IgD-negative memory B cell (primary cell): ENCODE data around the gene TBC1D2. TPM values are rescaled to one million over a fixed set of nuclear protein-coding genes. Genes with fewer than 3 reads are reported as not detected.

Experiments used
- H3K27ac Mint-ChIP-seq, 3 donors: one replicate each; pipeline ENCODE4 v1.8.0; 2020 to 2022; ENCODE audit warnings: mild to moderate bottlenecking in 3 of 3, mixed read lengths in 3 of 3, moderate library complexity in 1 of 3
- H3K27me3 Mint-ChIP-seq: one replicate; pipeline ENCODE4 v1.8.0; 2021; ENCODE audit warnings: mixed read lengths
- H3K36me3 Mint-ChIP-seq: one replicate; pipeline ENCODE4 v1.8.0; 2020; ENCODE audit warnings: mild to moderate bottlenecking, mixed read lengths
- H3K4me1 Mint-ChIP-seq, 3 donors: one replicate each; pipeline ENCODE4 v1.8.0; 2020 to 2022; ENCODE audit warnings: mixed read lengths in 3 of 3, mild to moderate bottlenecking in 1 of 3
- H3K4me3 Mint-ChIP-seq, 4 donors: one replicate each; pipeline ENCODE4 v1.8.0; 2020 to 2022; ENCODE audit warnings: mild to moderate bottlenecking in 4 of 4, mixed read lengths in 4 of 4, moderate library complexity in 3 of 4
- H3K9me3 Mint-ChIP-seq, 3 donors: one replicate each; pipeline ENCODE4 v1.8.0; 2020 to 2021; ENCODE audit warnings: mixed read lengths in 3 of 3, mild to moderate bottlenecking in 1 of 3
- polyA plus RNA-seq: library from polyadenylated mRNA; unstranded; fragments of 300-500 nt; fragmentation: Illumina TruSeq; gene quantifications from one replicate; pipeline ENCODE4 v1.2.3, GENCODE V29; 2021

TBC1D2 gene
- polyA plus RNA-seq: 5.3 TPM

GRCh38 chr9:98255578-98256296 lies at the start of gene TBC1D2:
Gene TBC1D2, minus strand, starts transcription at chr9:98255649. Its CDS starts 108 bp downstream, at chr9:98255541.
- Mint-ChIP-seq H3K27me3 (no peaks in the 10 kb centered on the region), H3K4me3 (peak within 1 kb of the TSS; percentile 95 to 98 (median 96)), H3K9me3 (no peaks in the 10 kb centered on the region), H3K36me3 (peaks cover 2% of the 10 kb centered on the region), H3K27ac (peak within 1 kb of the TSS; percentile 96 to 99 (median 97)), H3K4me1 (peaks cover 14 to 21% (median 16%) of the 10 kb centered on the region in 3 donors)

- no peak overlapping the region for H3K27ac Mint-ChIP-seq
- no peaks in the 10 kb centered on the region for H3K4me1 Mint-ChIP-seq
- no peaks in the 10 kb centered on the region for H3K27me3 Mint-ChIP-seq
- no peaks in the 10 kb centered on the region for H3K36me3 Mint-ChIP-seq
- no peaks in the 10 kb centered on the region for H3K9me3 Mint-ChIP-seq
- H3K4me3 Mint-ChIP-seq: no peak overlapping the region
Measured at GRCh38 chr9:98304381-98304780, 48.9 kb upstream of the TBC1D2 start.

GRCh38 chr9:98303633-98304125 lies 48.2 kb upstream of the TBC1D2 start:
- H3K4me3 Mint-ChIP-seq: no peak overlapping the region
- H3K27me3 Mint-ChIP-seq: no peaks in the 10 kb centered on the region
- no peaks in the 10 kb centered on the region for H3K4me1 Mint-ChIP-seq
- no peak overlapping the region for H3K27ac Mint-ChIP-seq
- no peaks in the 10 kb centered on the region for H3K36me3 Mint-ChIP-seq
- H3K9me3 Mint-ChIP-seq: no peaks in the 10 kb centered on the region

- Mint-ChIP-seq H3K4me1 (no peaks in the 10 kb centered on the region), H3K9me3 (no peaks in the 10 kb centered on the region), H3K27ac (no peak overlapping the region), H3K4me3 (no peak overlapping the region), H3K27me3 (no peaks in the 10 kb centered on the region), H3K36me3 (no peaks in the 10 kb centered on the region)
Measured at GRCh38 chr9:98302938-98303632, 47.6 kb upstream of the TBC1D2 start.

- Mint-ChIP-seq H3K36me3 (no peaks in the 10 kb centered on the region), H3K27ac (no peak overlapping the region), H3K4me1 (no peaks in the 10 kb centered on the region), H3K27me3 (no peaks in the 10 kb centered on the region), H3K4me3 (no peak overlapping the region), H3K9me3 (no peaks in the 10 kb centered on the region)
Measured at GRCh38 chr9:98302150-98302549, 46.7 kb upstream of the TBC1D2 start.

GRCh38 chr9:98300611-98301010 lies 45.2 kb upstream of the TBC1D2 start:
- Mint-ChIP-seq H3K36me3 (no peaks in the 10 kb centered on the region), H3K4me3 (no peak overlapping the region), H3K9me3 (no peaks in the 10 kb centered on the region), H3K27me3 (no peaks in the 10 kb centered on the region), H3K27ac (no peak overlapping the region), H3K4me1 (no peaks in the 10 kb centered on the region)

GRCh38 chr9:98298476-98298875 lies 43.0 kb upstream of the TBC1D2 start:
- H3K4me3 Mint-ChIP-seq: no peak overlapping the region
- H3K4me1 Mint-ChIP-seq: no peaks in the 10 kb centered on the region
- no peak overlapping the region for H3K27ac Mint-ChIP-seq
- H3K9me3 Mint-ChIP-seq: no peaks in the 10 kb centered on the region
- H3K36me3 Mint-ChIP-seq: no peaks in the 10 kb centered on the region
- H3K27me3 Mint-ChIP-seq: no peaks in the 10 kb centered on the region

- Mint-ChIP-seq H3K4me1 (no peaks in the 10 kb centered on the region), H3K4me3 (no peak overlapping the region), H3K36me3 (no peaks in the 10 kb centered on the region), H3K9me3 (no peaks in the 10 kb centered on the region), H3K27ac (no peak overlapping the region), H3K27me3 (no peaks in the 10 kb centered on the region)
Measured at GRCh38 chr9:98295824-98296223, 40.4 kb upstream of the TBC1D2 start.

GRCh38 chr9:98291820-98292219 lies 36.4 kb upstream of the TBC1D2 start:
- Mint-ChIP-seq H3K27me3 (no peaks in the 10 kb centered on the region), H3K4me3 (no peak overlapping the region), H3K9me3 (no peaks in the 10 kb centered on the region), H3K27ac (no peak overlapping the region), H3K36me3 (no peaks in the 10 kb centered on the region), H3K4me1 (no peaks in the 10 kb centered on the region)

- Mint-ChIP-seq H3K27ac (no peak overlapping the region), H3K4me1 (no peaks in the 10 kb centered on the region), H3K36me3 (no peaks in the 10 kb centered on the region), H3K27me3 (no peaks in the 10 kb centered on the region), H3K9me3 (no peaks in the 10 kb centered on the region), H3K4me3 (no peak overlapping the region)
Measured at GRCh38 chr9:98290411-98290810, 35.0 kb upstream of the TBC1D2 start.

- Mint-ChIP-seq H3K4me1 (no peaks in the 10 kb centered on the region), H3K27me3 (peaks cover 2% of the 10 kb centered on the region), H3K36me3 (no peaks in the 10 kb centered on the region), H3K9me3 (no peaks in the 10 kb centered on the region), H3K4me3 (no peak overlapping the region), H3K27ac (no peak overlapping the region)
Measured at GRCh38 chr9:98289614-98290201, 34.3 kb upstream of the TBC1D2 start.

GRCh38 chr9:98288881-98289280 lies 33.4 kb upstream of the TBC1D2 start:
- no peak overlapping the region for H3K27ac Mint-ChIP-seq
- no peaks in the 10 kb centered on the region for H3K36me3 Mint-ChIP-seq
- H3K27me3 Mint-ChIP-seq: peaks cover 2% of the 10 kb centered on the region
- no peaks in the 10 kb centered on the region for H3K4me1 Mint-ChIP-seq
- H3K4me3 Mint-ChIP-seq: no peak overlapping the region
- no peaks in the 10 kb centered on the region for H3K9me3 Mint-ChIP-seq

GRCh38 chr9:98287384-98287783 lies 31.9 kb upstream of the TBC1D2 start:
- H3K27ac Mint-ChIP-seq: no peak overlapping the region
- H3K4me1 Mint-ChIP-seq: no peaks in the 10 kb centered on the region
- no peak overlapping the region for H3K4me3 Mint-ChIP-seq
- no peaks in the 10 kb centered on the region for H3K9me3 Mint-ChIP-seq
- H3K27me3 Mint-ChIP-seq: peaks cover 4% of the 10 kb centered on the region
- H3K36me3 Mint-ChIP-seq: no peaks in the 10 kb centered on the region

- Mint-ChIP-seq H3K4me1 (no peaks in the 10 kb centered on the region), H3K9me3 (no peaks in the 10 kb centered on the region), H3K4me3 (no peak overlapping the region), H3K27ac (peak overlapping the region in 1 of 3 donors; percentile 44), H3K36me3 (no peaks in the 10 kb centered on the region), H3K27me3 (peaks cover 10% of the 10 kb centered on the region)
Measured at GRCh38 chr9:98285446-98285845, 30.0 kb upstream of the TBC1D2 start.

- H3K36me3 Mint-ChIP-seq: no peaks in the 10 kb centered on the region
- H3K27ac Mint-ChIP-seq: no peak overlapping the region
- no peak overlapping the region for H3K4me3 Mint-ChIP-seq
- H3K27me3 Mint-ChIP-seq: peaks cover 10% of the 10 kb centered on the region
- no peaks in the 10 kb centered on the region for H3K4me1 Mint-ChIP-seq
- no peaks in the 10 kb centered on the region for H3K9me3 Mint-ChIP-seq
Measured at GRCh38 chr9:98284754-98285153, 29.3 kb upstream of the TBC1D2 start.
